Stimulated activated CD8-positive, alpha-beta memory T cell treated with anti-CD3 and anti-CD28 coated beads, Interleukin-15, amount 100 ng/mL, for 24 hours (primary cell): ENCODE data around the gene GLYATL2.

Source experiments
- DNase-seq: peaks from one replicate; pipeline ENCODE4 v3.0.0-alpha.2; 2020; ENCODE audit warnings: low read depth

GLYATL2 gene

GRCh38 chr11:58844361-58845005 is at the start of gene GLYATL2:
GLYATL2 (minus strand) TSS chr11:58844704; CDS start chr11:58839612, 5,092 bp downstream.
- DNase-seq, result no peak

- DNase-seq, result no peak
Observed at GRCh38 chr11:58893899-58894298, 49.4 kb upstream of the GLYATL2 start.

GRCh38 chr11:58888579-58888978 is 44.1 kb upstream of the GLYATL2 start:
- DNase-seq, result no peak

- DNase-seq, result no peak
Observed at GRCh38 chr11:58887452-58887851, 42.9 kb upstream of the GLYATL2 start.

GRCh38 chr11:58880625-58881024 is 36.1 kb upstream of the GLYATL2 start:
- DNase-seq, result no peak

GRCh38 chr11:58880166-58880565 is 35.7 kb upstream of the GLYATL2 start:
- no peak for DNase-seq

- DNase-seq, result no peak
Observed at GRCh38 chr11:58867556-58867955, 23.1 kb upstream of the GLYATL2 start.

GRCh38 chr11:58866788-58867187 is 22.3 kb upstream of the GLYATL2 start:
- no peak for DNase-seq

GRCh38 chr11:58864335-58864734 is 19.8 kb upstream of the GLYATL2 start:
- no peak for DNase-seq

GRCh38 chr11:58863697-58864096 is 19.2 kb upstream of the GLYATL2 start:
- no peak for DNase-seq

- DNase-seq, result no peak
Observed at GRCh38 chr11:58861533-58861932, 17.0 kb upstream of the GLYATL2 start.

GRCh38 chr11:58856806-58857205 is 12.3 kb upstream of the GLYATL2 start:
- no peak for DNase-seq

- DNase-seq, result no peak
Observed at GRCh38 chr11:58845386-58845785, 882 bp upstream of the GLYATL2 start.

- no peak for DNase-seq
Observed at GRCh38 chr11:58837707-58838388, 6.7 kb downstream of the GLYATL2 start.

GRCh38 chr11:58832056-58832645 is 12.4 kb downstream of the GLYATL2 start:
- no peak for DNase-seq

- DNase-seq, result no peak
Observed at GRCh38 chr11:58830673-58831301, 13.7 kb downstream of the GLYATL2 start.

GRCh38 chr11:58829786-58830185 is 14.7 kb downstream of the GLYATL2 start:
- no peak for DNase-seq

- DNase-seq, result no peak
Observed at GRCh38 chr11:58813693-58814092, 30.8 kb downstream of the GLYATL2 start.

- no peak for DNase-seq
Observed at GRCh38 chr11:58811499-58811898, 33.0 kb downstream of the GLYATL2 start.

GRCh38 chr11:58807343-58807742 is 37.2 kb downstream of the GLYATL2 start:
- DNase-seq, result no peak

GRCh38 chr11:58805065-58805464 is 39.4 kb downstream of the GLYATL2 start:
- no peak for DNase-seq

GRCh38 chr11:58801974-58802545 is 42.4 kb downstream of the GLYATL2 start:
- no peak for DNase-seq

- no peak for DNase-seq
Observed at GRCh38 chr11:58801302-58801701, 43.2 kb downstream of the GLYATL2 start.
